Activated T-cell treated with anti-CD3 and anti-CD28 coated beads, Interleukin-2, amount 50 U/mL, for 1 hour (primary cell): ENCODE results near the gene PPIC.

Source experiments
- DNase-seq: peaks from one replicate; pipeline ENCODE4 v3.0.0-alpha.2; 2020

Gene PPIC

DNA sequence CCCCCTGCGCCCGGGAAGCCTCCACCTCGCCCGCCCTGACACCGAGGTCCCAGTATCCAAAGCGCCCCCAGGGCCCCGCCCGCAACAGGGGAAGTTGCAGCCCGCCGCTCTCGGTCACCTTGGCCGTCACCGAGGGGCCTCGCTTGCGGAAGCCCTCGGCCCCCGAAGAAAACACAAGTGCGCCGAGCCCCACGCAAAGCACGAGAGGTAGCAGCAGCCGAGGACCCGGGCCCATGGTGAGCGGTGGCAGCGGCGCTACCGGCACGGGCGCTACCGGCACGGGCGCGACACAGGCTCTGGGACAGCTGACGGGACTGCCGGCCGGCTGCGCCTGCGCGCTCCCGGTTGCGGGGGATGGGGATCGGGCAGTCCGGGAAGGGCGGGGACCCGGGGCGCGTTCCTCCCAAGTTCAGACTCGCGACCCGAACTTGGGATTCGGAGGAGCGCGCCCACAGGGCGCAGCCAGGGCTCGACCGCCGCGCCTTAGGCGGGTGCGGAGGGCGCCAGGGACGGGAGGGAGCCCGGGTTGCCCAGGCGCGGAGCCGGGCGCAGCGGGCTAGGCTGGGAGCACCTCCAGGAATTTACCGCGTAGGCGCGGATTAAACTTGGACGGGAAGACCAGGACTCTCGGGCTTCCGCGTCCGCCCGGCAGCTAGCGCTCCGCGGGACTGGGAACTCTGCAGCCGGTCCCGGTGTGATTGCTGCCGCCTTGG, at the start of gene PPIC:
Gene PPIC, minus strand, starts transcription at position 335 of the 713 bp plus-strand sequence. Its CDS starts 100 bp downstream, at position 235.
- no peak for DNase-seq

DNA sequence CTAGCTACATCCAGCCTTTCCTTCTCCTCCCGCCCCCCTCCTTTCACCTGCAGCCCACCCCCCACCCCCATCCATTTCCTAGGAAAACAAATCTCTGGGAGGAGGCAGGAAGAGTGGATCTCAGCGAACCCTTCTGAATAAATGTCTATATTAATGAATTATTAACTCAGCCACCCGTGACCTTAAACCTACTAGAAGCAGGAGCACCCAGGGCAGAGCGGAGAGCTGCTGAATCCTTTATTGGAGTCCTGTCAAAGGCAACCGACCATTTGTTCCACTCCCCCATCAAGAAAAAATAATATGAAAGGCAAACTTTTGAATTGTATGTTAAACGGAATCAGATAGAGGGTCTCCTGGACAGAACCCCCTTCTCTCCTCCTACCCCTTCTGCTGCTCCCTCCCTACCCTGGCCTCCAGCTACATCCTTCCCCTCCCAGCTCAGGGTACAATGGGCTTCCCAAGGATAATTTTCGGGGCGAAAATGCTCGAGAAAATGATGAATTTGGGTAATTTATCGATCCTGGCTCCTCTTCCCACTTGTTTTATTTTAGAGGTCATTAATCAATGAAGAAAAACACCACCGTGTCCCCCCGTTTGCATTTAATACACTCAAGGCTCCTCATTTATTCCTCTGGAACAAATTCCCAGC, 49.2 kb upstream of the PPIC start:
- no peak for DNase-seq

DNA sequence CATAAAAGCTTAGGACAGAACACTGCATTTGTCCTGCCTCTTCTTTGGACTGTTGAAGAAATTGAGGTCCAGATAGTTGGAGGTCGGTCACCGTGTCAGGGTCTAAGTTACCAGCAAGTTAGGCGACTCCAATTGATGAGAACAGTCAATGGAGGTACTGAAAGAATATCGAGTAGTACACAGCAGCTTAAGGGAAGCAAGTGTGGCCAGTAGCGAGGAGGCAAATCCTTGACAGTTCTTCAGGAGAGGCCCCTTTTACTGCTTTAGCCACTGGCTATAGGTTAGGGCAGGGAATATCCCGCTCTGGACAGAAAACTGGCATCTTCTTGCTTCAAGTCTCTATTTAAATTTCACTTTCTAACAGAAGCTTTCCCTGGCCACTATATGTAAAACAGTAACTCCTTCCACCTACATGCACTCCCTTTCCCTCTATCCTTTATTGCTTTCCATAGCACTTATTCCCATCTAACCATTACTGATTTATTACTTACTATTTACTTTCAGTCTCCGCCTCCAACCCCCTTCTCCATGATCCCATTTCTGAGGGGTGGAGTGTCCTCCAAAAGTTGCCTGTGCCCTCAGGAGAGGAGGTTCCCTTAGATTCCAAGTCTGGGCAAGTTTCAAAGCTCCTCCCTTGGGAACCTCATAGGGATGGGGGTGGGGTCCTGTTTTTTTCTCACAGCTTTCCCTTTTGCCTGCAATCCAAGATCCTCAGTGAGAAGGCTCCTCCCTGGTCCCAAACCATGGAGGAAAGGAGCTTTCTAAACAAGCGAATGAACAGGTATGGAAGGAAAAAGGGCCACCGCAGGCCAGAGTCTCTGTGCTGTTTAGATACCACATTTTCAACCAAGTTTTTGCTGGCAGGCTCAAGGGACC, 48.4 kb upstream of the PPIC start:
- no peak for DNase-seq

DNA sequence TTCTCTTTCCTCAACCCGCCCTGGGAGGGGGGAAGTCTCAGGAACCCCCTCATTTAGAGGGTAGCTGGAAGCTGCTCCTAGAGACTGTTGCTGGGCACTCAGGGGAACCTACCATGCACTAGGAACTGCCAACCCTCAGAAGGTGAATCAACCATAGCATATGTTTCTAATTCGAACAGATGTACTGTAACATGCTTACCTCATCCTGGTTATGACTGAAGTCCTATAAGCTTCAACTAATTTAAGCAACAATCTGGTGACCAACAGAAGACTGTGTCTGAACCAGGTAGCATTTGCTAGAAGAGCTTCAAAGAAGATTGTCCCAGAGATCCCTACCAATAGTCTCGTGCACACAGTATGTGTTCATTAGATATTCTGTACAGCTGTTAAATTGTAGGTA, 46.8 kb upstream of the PPIC start:
- DNase-seq, result no peak

DNA sequence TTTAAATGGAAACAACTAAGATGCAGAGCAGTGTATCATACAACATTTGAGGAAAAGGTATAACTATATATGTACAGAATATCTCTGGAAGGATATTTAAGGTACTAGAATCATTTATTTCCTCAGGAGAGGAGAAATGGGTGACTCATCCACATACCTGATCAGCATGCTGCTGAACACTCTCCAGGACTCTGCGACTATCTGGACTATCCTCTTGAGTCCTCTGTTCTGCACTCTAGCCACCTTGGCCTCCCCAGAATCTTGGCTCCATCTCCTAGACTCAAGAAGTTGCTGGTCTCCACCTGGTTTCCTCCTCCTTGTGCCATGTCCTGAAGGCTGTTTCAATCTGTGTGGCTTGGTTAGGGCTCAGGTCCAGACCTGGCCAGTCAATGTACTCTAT, 43.7 kb upstream of the PPIC start:
- DNase-seq, result no peak

DNA sequence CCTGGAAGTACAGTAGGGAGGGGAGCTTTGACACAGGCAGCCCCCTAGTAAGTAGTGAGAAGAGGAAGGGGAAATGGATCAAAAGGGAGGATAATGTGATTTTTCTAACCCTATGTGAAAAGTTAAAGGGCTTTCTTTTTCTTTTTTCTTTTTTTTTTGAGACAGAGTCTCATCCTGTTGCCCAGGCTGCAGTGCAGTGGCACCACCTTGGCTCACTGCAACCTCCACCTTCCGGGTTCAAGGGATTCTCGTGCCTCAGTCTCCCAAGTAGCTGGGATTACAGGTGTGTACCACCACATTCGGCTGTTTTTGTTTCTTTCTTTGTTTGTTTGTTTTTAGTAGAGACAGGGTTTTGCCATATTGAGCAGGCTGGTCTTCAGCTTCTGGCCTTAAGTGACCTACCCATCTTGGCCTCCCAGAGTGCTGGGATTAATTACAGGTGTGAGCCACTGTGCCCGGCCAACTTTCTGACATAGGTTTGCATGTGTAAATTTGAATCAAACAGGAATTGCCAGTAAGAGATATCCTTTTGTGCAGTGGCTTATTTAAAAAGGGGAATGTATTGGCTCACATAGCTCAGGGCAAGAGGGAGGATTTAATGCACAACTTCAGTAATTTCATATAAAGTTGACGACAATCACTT, 39.1 kb upstream of the PPIC start:
- no peak for DNase-seq

DNA sequence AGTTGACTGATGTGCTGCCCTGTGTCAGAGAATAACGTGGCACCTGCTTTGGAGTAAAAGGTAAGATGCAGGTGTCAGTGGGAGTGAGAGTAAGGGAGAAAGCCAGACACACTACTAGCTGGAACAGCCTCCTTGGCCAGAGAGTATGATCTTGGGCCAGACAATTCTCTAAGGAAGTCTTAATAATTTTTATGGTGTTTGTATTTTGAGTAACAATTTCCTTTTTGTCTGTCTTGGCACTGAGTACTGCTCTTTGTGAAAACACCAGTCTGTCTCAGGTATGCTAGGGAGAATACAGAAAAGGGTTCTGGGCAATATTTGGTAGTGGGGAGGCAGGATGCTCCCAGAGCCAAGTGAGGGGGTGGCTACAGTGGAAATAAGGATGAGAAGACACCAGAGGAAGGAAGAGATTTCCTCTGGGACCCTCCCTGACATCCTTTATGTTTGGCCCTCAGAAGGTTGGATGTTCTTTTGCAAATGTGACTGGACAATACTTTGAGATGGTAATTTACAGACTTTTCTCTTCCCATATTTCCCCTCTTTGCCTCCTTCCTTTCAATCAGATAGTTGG, 31.9 kb upstream of the PPIC start:
- no peak for DNase-seq

DNA sequence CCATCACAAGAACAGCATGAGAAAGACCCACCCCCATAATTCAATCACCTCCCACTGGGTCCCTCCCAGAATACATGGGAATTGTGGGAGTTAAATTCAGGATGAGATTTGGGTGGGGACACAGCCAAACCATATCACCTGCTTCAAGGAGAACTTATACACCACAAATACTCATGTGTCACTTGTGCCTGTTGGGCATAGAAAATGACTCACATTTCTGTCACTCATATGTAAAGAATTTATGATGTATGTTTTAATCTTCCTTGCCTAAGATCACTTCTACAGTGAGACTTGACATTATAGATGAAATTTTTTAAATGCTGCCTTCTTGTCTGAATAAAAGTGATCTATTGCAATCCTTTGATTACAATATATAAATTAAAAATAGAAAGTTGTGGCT, 29.5 kb upstream of the PPIC start:
- no peak for DNase-seq

DNA sequence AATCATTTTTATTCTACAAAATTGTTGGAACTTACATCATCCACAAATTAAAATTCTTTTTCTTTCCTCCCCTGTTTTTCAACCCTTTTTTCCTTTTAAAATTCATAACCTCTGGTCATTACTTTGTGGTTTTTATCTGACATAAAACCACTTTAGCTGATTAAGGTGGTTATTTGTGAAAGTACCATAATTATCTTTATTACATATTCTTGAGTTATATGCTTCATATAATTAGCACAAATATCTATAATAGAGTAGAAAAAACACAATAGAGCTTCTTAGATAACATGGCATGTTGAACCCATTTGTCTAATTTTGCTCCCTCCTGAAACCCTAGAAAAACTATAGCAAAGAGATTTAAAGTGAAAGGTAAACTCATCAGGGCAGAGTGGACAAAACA, 22.9 kb upstream of the PPIC start:
- no peak for DNase-seq

DNA sequence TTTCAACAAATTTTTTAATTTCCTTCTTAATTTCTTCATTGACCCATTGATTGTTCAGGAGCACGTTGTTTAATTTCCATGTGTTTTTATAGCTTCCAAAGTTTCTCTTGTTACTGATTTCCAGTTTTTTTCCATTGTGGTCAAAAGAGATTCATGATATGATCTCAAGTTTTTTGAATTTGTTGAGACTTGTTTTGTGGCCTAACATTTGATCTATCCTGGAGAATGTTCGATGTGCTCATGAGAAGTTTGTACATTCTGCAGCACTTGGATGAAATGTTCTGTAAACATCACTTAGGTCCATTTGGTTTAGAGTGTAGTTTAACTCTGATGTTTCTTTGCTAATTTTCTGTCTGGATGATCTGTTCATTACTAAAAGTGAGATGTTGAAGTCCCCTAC, 14.7 kb upstream of the PPIC start:
- no peak for DNase-seq

DNA sequence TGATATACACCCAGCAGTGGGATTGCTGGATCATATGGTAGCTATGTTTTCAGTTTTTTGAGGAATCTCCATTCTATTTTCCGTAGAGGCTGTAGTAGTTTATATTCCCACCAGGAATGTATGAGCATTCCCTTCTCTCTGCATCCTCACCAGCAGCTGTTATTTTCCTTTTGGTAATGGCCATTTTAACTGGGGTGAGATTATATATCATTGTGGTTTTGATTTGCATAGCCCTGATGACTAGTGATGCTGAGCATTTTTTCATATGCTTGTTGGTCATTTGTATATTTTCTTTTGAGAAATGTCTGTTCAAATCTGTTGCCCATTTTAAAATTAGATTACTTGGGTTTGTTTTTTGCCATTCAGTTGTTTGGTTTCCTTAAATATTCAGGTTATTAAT, 11.2 kb upstream of the PPIC start:
- no peak for DNase-seq

DNA sequence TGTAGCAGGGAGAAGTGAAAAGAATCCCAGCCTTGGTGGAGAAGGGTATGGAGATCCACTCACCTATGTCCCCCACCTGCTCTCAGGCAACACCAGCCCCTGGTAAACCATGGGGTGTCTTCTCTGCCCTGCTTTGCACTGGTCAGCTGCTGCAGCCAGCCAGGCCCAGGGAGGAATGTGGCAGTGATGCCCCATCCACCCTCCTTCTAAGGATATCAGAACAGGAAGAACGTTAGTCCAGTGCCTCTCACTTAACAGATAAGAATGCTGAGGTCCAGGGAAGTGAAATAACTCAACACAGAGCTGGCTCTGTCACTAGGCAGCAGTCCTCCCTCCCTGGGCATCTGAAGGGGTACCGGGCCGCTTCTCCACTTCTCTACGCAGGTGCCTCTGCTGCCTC, 9.7 kb upstream of the PPIC start:
- DNase-seq, result no peak

DNA sequence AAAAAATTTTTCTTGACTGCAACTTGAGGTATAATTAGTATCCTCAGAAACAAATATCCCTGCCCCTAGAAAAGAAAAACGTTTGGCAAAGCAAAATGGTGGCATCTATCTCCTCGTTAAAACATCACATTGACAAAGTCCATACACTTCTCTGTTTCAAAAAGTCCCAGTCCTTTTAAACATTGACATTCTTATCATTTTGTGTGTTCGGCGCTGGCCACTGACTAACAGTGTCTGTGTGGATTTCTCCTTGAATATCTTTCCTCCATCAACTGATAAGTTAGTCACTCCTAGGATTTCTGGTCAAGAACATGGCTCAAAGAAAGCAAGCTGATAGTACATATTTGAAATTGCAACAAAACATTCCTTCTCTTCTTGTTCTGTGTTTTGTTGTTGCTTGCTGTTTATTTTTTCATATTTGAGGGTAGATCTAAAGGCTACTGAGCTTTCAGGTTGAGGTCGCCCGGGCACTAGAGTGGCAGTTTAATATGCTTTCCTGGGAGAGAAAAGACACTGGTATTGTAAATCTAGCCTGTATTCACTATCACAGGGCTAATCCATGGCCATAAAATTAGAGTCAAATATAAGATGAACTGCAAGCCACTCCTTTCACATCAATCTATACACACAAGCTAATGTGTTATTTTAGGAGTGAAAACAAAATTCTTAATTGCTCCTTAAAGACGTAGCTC, 8.5 kb upstream of the PPIC start:
- no peak for DNase-seq

DNA sequence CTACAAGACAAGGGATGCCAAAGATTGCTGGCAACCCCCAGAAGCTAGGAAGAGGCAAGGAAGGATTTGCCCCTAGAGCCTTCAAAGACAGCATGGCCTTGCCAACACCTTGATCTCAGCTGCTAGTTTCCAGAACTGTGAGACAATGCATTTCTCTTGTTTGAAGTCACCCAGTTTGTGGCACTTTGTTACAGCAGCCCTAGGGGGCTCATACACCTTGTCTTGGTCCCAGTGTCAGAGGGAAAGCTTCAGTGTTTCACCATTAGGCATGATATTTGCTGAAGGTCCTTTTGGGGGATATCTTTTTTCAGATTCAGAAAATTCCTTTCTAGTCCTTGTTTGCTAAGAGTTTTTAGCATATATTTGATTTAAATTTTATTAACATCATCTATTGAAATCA, 3.1 kb upstream of the PPIC start:
- DNase-seq, result no peak

DNA sequence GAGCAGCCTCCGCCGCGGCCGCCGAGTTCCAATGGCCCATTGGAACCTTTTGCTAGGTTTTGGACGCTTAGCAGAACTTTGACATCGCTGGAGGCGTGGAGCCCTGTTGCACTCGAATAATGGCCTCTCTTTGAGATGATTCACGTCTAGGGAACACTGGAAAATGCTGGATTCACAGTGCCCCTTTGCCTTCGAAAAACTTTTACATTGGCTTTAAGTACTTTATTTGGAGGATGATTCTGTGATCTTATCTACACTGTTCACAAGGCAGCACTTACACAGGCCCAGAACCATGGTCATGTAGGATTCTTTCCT, 536 bp upstream of the PPIC start:
- no peak for DNase-seq

DNA sequence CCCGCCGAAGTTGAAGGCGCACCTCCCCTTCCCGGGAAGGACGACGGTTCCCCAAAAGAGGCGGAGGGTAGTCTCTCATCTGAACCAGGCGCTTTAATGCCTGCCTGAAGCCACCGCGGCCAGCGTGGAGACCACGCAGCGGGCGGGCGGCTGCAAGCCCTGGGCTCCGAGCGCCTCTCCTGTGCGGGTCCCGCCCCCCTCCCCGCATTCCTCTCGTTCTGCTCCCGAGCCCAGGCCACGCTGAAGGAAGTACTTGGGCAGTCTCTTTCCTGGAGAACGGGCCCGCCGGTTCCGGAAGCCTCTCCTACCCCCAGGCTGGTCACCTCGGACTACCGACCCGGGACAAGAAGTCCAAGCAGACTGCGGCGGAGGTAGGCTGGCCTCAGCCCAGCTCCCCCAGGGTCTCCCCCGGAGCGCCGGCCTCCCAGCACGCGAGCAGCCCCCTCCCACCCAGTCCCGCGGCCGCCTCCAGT, 571 bp downstream of the PPIC start:
- no peak for DNase-seq

DNA sequence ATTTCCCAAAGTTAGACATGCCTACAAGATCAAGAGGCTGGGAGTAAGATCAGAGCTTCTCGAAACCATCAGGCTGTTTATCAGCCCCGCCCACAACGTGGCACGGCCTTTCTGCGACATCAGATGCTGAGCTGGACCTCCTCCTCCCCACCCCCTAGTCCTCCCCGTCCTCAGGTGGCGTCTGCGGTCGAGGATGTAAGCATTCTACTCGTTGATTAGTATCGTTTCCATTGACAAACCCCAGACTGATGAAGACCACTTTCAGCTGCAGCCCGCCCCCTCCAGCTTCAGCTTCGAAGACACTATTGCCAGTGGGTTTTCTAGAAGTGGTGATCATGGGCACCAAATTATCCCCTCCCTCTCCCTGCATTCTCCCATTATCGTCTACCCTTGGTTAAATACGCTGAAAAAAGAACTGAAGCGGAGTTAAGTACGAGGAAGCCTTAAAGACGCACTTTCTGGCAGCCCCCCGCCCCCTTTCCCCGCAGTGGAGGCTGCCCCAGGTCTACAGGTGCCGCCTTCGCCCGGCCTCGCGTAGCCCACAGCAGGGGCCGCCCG, 1.1 kb downstream of the PPIC start:
- no peak for DNase-seq

DNA sequence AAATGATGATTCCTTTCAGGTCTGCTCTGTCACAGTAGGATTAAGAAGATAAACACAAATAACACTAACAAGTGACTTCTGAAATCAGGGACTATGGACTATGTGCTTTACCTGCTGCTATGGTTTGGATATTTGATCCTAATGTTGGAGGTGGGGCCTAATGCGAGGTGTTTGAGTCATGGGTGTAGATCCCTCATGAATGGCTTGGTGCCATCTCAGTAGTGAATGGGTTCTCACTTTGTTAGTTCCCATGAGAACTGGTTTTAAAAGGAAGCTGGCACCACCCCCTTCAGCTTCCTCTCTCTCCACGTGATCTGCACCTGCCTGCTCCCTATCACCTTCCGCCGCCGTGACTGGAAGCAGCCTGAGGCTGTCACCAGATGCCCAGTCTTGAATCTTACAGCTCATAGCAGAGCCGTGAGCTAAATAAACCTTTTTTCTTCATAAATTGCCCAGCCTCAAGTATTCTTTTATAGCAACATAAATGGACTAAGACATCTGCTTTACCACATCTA, 3.3 kb downstream of the PPIC start:
- no peak for DNase-seq

DNA sequence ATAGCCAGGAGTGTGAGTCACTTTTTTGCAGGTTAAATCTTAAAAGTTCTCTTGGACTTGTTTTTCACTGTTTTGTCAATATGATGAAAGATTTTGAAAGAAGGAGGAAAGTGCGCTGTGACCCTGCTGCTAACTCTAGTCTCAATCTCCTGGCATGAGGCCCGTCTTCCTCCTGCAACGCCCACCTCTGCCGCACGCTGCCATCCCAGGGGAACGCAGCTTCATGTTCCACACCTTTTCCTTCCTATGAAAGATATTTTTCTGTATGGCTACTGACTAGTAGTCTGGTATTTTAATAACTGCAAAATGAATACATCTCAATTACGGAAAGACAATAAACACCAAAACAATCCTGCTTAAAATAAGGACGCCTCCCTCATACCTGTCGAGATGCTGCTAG, 8.3 kb downstream of the PPIC start:
- DNase-seq, result no peak

DNA sequence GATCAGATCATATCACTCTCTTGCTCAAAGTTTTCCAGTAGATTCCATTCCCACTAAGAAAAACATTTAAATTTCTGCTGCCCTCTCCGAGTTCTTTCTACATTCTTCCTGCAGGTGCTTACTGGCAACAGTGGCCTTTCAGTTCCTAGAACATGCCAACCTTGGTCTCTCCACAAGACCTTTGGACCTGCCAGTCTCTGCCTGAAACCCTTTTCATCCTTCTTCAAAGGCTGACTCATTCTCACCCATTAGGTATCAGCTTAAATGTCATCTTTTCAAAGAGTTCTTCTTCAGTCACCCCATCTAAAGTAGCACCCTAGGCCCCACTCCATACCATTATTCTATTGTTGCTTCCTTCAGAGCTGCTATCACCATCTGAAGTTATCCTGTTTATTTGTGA, 21.8 kb downstream of the PPIC start:
- no peak for DNase-seq

DNA sequence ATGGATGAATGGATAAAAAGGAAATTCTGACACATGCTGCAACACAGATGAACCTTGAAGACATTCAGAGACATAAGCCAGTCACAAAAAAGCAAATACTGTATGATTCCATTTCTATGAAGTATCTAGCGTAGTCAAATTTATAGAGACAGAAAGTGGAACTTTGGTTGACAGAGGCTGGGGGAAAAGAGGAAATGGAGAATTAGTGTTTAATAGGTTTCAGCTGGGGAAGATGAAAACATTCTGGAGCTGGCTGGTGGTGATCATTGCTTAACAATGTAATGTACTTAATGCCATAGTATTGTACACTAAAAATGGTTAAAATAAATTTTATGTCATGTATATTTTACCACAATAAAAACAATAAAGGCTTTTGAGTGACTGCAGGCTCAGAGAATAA, 24.2 kb downstream of the PPIC start:
- no peak for DNase-seq

DNA sequence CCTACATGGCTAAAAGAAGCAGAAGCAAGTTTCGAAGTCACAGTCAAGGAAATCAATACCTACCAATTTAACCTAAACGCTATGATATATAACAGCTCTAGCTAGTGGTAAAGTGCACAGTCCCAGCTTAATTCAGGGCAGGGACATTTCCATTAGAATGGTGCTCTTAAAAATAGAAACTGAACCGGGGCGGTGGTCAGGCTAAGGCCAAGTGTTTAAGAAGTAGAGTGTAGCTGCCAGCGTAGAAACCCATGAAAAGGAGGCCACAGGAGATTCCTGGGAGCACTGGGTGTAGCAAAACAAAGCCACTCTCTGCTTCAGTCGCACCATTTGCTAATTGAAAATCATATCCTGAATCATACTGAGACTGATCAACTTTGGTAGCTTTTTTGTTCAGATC, 28.8 kb downstream of the PPIC start:
- no peak for DNase-seq
